ENCODE data around the gene HS6ST1. TPM values are rescaled to one million over a fixed set of nuclear protein-coding genes. Genes with fewer than 3 reads are reported as not detected.
"Not testable (repeated sequence)": the region's sequence is repeated elsewhere in the genome, so short reads cannot be mapped to it uniquely, and the experiment has no call there.

HS6ST1 gene
- total RNA-seq, 2 experiments from 2014 or later: 6.2 to 6.8 TPM

DNA sequence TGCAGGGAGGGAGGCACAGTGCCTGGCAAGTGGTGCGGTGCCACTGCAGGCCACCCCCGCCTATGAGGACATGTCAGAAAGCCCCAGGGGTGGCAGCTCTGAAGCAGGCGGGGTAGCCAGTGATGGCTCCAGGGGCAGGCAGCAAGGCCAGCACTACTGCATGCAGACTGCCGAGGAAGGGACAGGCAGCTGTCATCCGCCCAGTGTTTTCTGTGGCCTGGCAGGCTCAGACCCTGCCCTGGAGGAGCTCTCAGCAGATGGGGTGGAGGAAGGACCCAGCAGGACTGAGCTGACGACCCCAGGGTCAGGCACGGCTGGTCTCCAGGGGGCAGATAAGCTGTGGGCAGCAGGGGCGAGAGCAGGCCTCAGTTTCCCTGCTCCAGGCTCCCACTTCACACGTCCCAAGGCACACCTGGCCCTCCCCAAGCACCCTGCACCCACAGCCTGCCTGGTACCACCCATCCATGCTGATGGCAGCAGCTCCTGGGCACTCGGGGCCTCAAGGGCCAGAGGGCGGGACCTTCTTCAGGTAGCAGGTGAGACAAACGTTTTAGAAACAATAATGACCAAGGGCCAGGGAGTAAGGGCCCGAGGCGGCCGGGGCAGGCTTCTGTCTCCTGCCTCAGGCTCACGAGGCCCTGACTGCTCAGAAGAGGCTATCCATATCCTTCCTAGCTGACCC, 48.5 kb downstream of the HS6ST1 start:
- Mint-ChIP-seq H3K27ac (no peak overlapping the region), H3K27me3 (no peaks in the 10 kb centered on the region), H3K36me3 (ENCODE audit: low read depth) (peaks cover 10% of the 10 kb centered on the region), H3K9me3 (peaks cover 8% of the 10 kb centered on the region), H3K4me1 (peaks cover 2% of the 10 kb centered on the region), H3K4me3 (no peak overlapping the region)
- POLR2A ChIA-PET: no interaction called here
- DNase-seq: no peak
- CTCF ChIA-PET: no interaction called here

GRCh38 chr2:128269063-128269989, 49.3 kb downstream of the HS6ST1 start:
- ChIA-PET CTCF (no interaction called here), POLR2A (no interaction called here)
- no peak overlapping the region for H3K27ac Mint-ChIP-seq
- no peak for DNase-seq
- peaks cover 5% of the 10 kb centered on the region for H3K36me3 Mint-ChIP-seq (ENCODE audit: low read depth)
- H3K9me3 Mint-ChIP-seq: peaks cover 5% of the 10 kb centered on the region
- peaks cover 2% of the 10 kb centered on the region for H3K4me1 Mint-ChIP-seq
- H3K4me3 Mint-ChIP-seq: no peak overlapping the region
- H3K27me3 Mint-ChIP-seq: no peaks in the 10 kb centered on the region

GRCh38 chr2:128268611-128269010, 50.1 kb downstream of the HS6ST1 start:
- H3K4me3 Mint-ChIP-seq; H3K4me1 Mint-ChIP-seq; H3K27me3 Mint-ChIP-seq; CTCF ChIA-PET; H3K36me3 Mint-ChIP-seq (ENCODE audit: low read depth); POLR2A ChIA-PET; H3K27ac Mint-ChIP-seq; H3K9me3 Mint-ChIP-seq; DNase-seq: not testable (repeated sequence)

GRCh38 chr2:128268145-128268544, 50.5 kb downstream of the HS6ST1 start:
- H3K4me1 Mint-ChIP-seq; POLR2A ChIA-PET; H3K4me3 Mint-ChIP-seq; H3K27me3 Mint-ChIP-seq; H3K27ac Mint-ChIP-seq; CTCF ChIA-PET; H3K36me3 Mint-ChIP-seq (ENCODE audit: low read depth); H3K9me3 Mint-ChIP-seq; DNase-seq: not testable (repeated sequence)

GRCh38 chr2:128267649-128268048, 51.0 kb downstream of the HS6ST1 start:
- POLR2A ChIA-PET; CTCF ChIA-PET; DNase-seq; H3K4me1 Mint-ChIP-seq; H3K36me3 Mint-ChIP-seq (ENCODE audit: low read depth); H3K9me3 Mint-ChIP-seq; H3K27me3 Mint-ChIP-seq; H3K4me3 Mint-ChIP-seq; H3K27ac Mint-ChIP-seq: not testable (repeated sequence)

DNA sequence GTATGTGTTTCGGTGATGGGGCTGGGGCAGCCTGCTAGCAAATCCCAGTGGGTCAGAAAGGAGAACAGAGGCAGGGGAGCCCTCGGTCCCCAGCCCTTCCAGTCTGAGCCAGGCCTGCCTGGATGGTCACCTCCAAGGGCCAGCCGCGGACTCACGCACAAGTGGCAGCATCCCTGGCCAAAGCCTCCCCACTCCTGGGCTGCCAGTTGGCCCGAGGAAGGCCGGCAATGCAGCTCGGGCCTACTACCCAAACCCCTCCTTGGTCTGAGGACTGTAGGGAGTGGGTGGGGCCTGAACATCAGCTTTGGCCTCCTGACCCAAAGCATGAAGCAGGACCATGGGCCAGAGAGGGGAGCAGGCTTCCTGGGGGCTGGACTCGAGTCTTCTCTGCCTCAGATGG, 51.5 kb downstream of the HS6ST1 start:
- H3K27me3 Mint-ChIP-seq; DNase-seq; H3K27ac Mint-ChIP-seq; H3K9me3 Mint-ChIP-seq; H3K4me3 Mint-ChIP-seq; H3K4me1 Mint-ChIP-seq; CTCF ChIA-PET; POLR2A ChIA-PET; H3K36me3 Mint-ChIP-seq (ENCODE audit: low read depth): not testable (repeated sequence)

DNA sequence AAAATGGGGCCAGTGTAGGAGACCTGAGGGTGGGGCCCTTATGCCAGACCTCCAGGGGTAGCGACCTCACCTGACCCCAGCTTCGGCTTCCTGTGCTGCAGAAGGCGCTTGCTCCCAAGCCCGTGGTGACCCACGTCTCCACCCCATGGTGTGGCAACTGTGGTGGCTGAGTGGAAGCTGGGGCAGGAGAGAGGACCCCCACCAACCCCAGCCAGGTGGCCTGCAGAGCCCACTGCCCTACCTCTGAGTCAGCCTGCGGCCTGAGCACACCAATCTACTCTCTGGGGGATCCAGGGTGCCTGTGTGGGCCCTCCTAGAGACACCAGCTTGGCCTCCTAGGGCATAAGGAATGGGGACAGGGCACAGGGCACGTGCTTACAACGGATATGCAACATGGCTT, 52.2 kb downstream of the HS6ST1 start:
- DNase-seq; H3K4me1 Mint-ChIP-seq; H3K4me3 Mint-ChIP-seq; H3K9me3 Mint-ChIP-seq; POLR2A ChIA-PET; H3K27me3 Mint-ChIP-seq; H3K27ac Mint-ChIP-seq; H3K36me3 Mint-ChIP-seq (ENCODE audit: low read depth); CTCF ChIA-PET: not testable (repeated sequence)

GRCh38 chr2:128265608-128265993, 53.1 kb downstream of the HS6ST1 start:
- H3K27ac Mint-ChIP-seq; H3K36me3 Mint-ChIP-seq (ENCODE audit: low read depth); CTCF ChIA-PET; H3K9me3 Mint-ChIP-seq; H3K27me3 Mint-ChIP-seq; DNase-seq; H3K4me3 Mint-ChIP-seq; H3K4me1 Mint-ChIP-seq; POLR2A ChIA-PET: not testable (repeated sequence)

DNA sequence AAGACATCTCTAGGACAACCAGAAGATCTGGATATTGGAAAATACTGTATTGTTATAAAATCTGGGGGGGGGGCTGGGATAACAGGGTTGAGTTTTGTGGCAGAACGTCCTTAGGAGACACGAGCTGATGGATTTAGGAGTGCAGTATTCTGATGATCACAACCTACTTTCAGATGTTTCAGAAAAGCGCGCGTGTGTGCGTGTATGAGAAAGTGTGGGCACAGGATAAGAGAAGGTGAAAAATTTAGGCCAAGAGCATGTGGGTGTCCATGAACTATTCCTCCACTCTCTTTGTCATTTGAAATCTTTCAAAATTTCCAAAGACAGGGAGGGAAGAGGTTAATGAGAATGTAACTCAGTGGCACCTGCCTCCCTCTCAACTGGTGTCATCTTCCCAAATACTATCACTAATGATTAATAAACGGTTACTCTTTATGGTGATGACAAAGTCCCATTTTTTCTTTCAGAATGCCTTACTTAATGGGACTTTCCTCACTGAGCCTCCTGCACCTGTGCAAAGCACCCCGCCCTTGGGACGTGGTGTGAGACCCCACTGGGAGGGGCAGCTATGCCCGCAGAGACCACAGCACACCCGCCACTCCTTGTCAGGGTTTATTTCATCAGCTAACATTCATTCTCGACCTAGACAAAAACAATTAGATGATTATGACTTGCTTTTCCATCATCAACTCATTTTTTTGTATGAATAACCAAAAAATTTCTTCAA, 53.6 kb downstream of the HS6ST1 start:
- no peak overlapping the region for H3K27ac Mint-ChIP-seq
- POLR2A ChIA-PET: no interaction called here
- no peaks in the 10 kb centered on the region for H3K9me3 Mint-ChIP-seq

GRCh38 chr2:128263902-128264331, 54.8 kb downstream of the HS6ST1 start:
- POLR2A ChIA-PET: no interaction called here
- no peak overlapping the region for H3K27ac Mint-ChIP-seq
- DNase-seq: no peak
- H3K9me3 Mint-ChIP-seq: no peaks in the 10 kb centered on the region
- no peaks in the 10 kb centered on the region for H3K36me3 Mint-ChIP-seq (ENCODE audit: low read depth)
- H3K4me3 Mint-ChIP-seq: no peak overlapping the region
- H3K27me3 Mint-ChIP-seq: peaks cover 2% of the 10 kb centered on the region
- CTCF ChIA-PET: no interaction called here
- H3K4me1 Mint-ChIP-seq: no peaks in the 10 kb centered on the region

More for the DNA sequence above, 53.6 kb downstream of the HS6ST1 start:
- CTCF ChIA-PET: no interaction called here
- Mint-ChIP-seq H3K27me3 (no peaks in the 10 kb centered on the region), H3K4me3 (no peak overlapping the region), H3K4me1 (no peaks in the 10 kb centered on the region), H3K36me3 (ENCODE audit: low read depth) (no peaks in the 10 kb centered on the region)
- no peak for DNase-seq

DNA sequence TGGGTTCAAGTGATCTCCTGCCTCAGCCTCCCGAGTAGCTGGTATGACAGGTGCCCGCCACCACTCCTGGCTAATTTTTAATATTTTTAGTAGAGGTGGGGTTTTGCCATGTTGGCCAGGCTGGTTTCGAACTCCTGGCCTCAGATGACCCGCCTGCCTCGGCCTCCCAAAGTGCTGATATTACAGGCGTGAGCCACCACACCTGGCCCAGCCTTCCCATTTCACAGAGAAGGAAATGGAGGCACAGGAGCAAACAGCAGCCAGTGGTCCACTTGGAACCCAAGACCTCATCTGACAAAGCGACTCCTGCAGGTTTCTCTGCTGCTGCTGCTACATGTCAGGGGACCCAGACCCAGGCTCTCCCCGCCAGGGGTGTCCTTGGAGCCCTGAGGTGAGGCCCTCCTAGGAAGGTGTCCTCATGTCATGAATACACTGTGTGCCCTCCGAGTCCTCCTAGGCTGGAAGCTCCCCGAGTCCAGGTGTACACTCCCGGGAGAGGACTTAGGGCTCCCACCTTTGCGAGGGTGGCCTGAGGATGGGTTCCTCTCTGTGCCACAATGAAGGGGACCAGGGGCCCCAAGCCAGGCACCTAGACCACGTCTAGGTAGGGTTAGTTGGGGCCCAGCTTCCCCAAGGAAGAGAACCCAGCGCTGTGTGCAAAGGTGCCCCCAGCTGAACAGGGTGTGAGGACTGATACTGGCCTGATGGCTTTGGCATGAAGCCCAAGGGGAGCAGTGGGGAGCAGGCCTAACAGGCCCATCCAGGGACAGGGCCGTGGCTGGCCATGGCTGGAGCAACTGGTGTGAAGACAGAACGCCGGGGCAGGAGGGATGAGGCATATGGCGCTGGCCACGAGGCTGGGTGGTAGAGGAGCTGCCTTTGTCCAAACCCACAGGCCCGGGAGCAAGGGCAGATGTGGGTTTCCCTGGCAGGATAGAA, 56.1 kb downstream of the HS6ST1 start:
- ChIA-PET POLR2A (no interaction called here), CTCF (no interaction called here)
- H3K4me1 Mint-ChIP-seq: no peaks in the 10 kb centered on the region
- H3K27ac Mint-ChIP-seq: no peak overlapping the region
- peaks cover 2% of the 10 kb centered on the region for H3K27me3 Mint-ChIP-seq
- H3K9me3 Mint-ChIP-seq: no peaks in the 10 kb centered on the region
- H3K4me3 Mint-ChIP-seq: no peak overlapping the region
- no peak for DNase-seq
- no peaks in the 10 kb centered on the region for H3K36me3 Mint-ChIP-seq (ENCODE audit: low read depth)

- no peak overlapping the region for H3K27ac Mint-ChIP-seq
- no peaks in the 10 kb centered on the region for H3K4me1 Mint-ChIP-seq
- ChIA-PET CTCF (no interaction called here), POLR2A (no interaction called here)
- no peaks in the 10 kb centered on the region for H3K36me3 Mint-ChIP-seq (ENCODE audit: low read depth)
- no peaks in the 10 kb centered on the region for H3K9me3 Mint-ChIP-seq
- H3K27me3 Mint-ChIP-seq: peaks cover 9% of the 10 kb centered on the region
- H3K4me3 Mint-ChIP-seq: no peak overlapping the region
- no peak for DNase-seq
Measured at GRCh38 chr2:128261245-128262128, 57.2 kb downstream of the HS6ST1 start.

Measured in activated CD4-positive, alpha-beta memory T cell treated with anti-CD3 and anti-CD28 coated beads, Interleukin-2, amount 10 ng/mL, durations not matched to agents 7 days and 5 days (primary cell).